Activated CD4-positive, alpha-beta memory T cell treated with anti-CD3 and anti-CD28 coated beads for 36 hours (primary cell): ENCODE data around the gene LNP1. TPM values are rescaled to one million over a fixed set of nuclear protein-coding genes. Genes with fewer than 3 reads are reported as not detected.
A peak's percentile ranks its signal among the peaks of the same experiment; 100 is the strongest.

Experiments used
- CTCF ChIA-PET: fragments of 350-600 bp; sonication (Branson Sonifier 250); formaldehyde crosslinking; loops from one replicate; lab custom pipeline; 2021; ENCODE audit warnings: antibody characterized with exemption, inconsistent platforms; lab: Charles Lee
- POLR2A ChIA-PET: fragments of 350-600 bp; sonication (Branson Sonifier 250); formaldehyde crosslinking; loops from one replicate; lab custom pipeline; 2021; ENCODE audit warnings: antibody characterized with exemption; lab: Charles Lee
- DNase-seq: peaks from one replicate; pipeline ENCODE4 v3.0.0-alpha.2; 2020
- H3K27ac Mint-ChIP-seq: one replicate; pipeline ENCODE4 v1.8.0; 2021; ENCODE audit warnings: mixed read lengths
- H3K27me3 Mint-ChIP-seq: one replicate; pipeline ENCODE4 v1.8.0; 2021; ENCODE audit warnings: mixed read lengths
- H3K36me3 Mint-ChIP-seq: one replicate; pipeline ENCODE4 v1.8.0; 2021; ENCODE audit warnings: mixed read lengths
- H3K4me1 Mint-ChIP-seq: one replicate; pipeline ENCODE4 v1.8.0; 2021; ENCODE audit warnings: low read depth, mixed read lengths
- H3K4me3 Mint-ChIP-seq: one replicate; pipeline ENCODE4 v1.8.0; 2021; ENCODE audit warnings: mild to moderate bottlenecking, mixed read lengths
- H3K9me3 Mint-ChIP-seq: one replicate; pipeline ENCODE4 v1.8.0; 2021; ENCODE audit warnings: mixed read lengths
- intact Hi-C: fragments of 100-400 bp; cut with micrococcal nuclease; formaldehyde crosslinking; loops from one replicate; pipeline ENCODE4 v1.15.1; 2023
- total RNA-seq, 2 experiments: library from RNA; stranded (reverse); gene quantifications; one replicate each; pipeline ENCODE4 v1.2.3, GENCODE V29; 2021

The LNP1 gene
- total RNA-seq, 2 experiments from 2014 or later: 1.9 to 2.3 TPM

DNA sequence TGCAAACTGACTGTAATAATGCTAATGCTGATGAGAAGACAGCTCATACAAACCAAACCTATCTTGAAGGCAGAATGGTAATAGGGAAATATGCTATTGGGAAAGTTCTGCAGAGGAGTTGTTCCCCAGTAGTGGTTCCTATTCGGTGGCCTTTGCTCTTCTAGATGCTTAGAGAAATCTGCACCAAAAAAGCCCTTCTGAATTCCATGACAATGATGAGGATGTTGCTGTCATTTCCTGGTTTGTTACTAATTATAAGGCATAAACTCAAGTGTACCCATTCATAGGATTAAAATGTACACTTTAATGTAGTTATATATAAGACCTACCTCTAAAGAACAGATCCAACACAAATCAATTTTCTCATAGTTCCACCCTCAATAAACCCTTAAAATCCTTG lies 30.6 kb upstream of the LNP1 start:
- no peak for DNase-seq
- no peaks in the 10 kb centered on the region for H3K27me3 Mint-ChIP-seq
- ChIA-PET POLR2A (interaction anchor here (1.0 kb wide), 1 partner anchor 9 kb away, joined by 3 read pairs; no protein-coding TSS in a partner anchor), CTCF (interaction anchor here (1.4 to 1.5 kb wide), 2 partner anchors 54 to 220 kb away, joined by 3 read pairs; no protein-coding TSS in a partner anchor)
- no peaks in the 10 kb centered on the region for H3K9me3 Mint-ChIP-seq
- no peaks in the 10 kb centered on the region for H3K4me1 Mint-ChIP-seq
- H3K4me3 Mint-ChIP-seq: no peak overlapping the region
- no peak overlapping the region for H3K27ac Mint-ChIP-seq
- intact Hi-C loops: no loop called here
- peaks cover 12% of the 10 kb centered on the region for H3K36me3 Mint-ChIP-seq

GRCh38 chr3:100374521-100374920 lies 26.8 kb upstream of the LNP1 start:
- intact Hi-C loops: no loop called here
- Mint-ChIP-seq H3K36me3 (peaks cover 18% of the 10 kb centered on the region), H3K4me3 (no peak overlapping the region), H3K27me3 (no peaks in the 10 kb centered on the region), H3K27ac (no peak overlapping the region), H3K9me3 (no peaks in the 10 kb centered on the region), H3K4me1 (peaks cover 2% of the 10 kb centered on the region)
- ChIA-PET POLR2A (interaction anchor here (0.6 kb wide), 1 partner anchor 14 kb away, joined by 4 read pairs; no protein-coding TSS in a partner anchor), CTCF (interaction anchor here (0.5 kb wide), 1 partner anchor 29 kb away, joined by 3 read pairs; no protein-coding TSS in a partner anchor)
- DNase-seq: no peak

GRCh38 chr3:100376301-100376700 lies 25.0 kb upstream of the LNP1 start:
- POLR2A ChIA-PET: interaction anchor here (0.6 kb wide), 1 partner anchor 1190 kb away, joined by 3 read pairs; no protein-coding TSS in a partner anchor
- Mint-ChIP-seq H3K4me3 (no peak overlapping the region), H3K27ac (no peak overlapping the region)

DNA sequence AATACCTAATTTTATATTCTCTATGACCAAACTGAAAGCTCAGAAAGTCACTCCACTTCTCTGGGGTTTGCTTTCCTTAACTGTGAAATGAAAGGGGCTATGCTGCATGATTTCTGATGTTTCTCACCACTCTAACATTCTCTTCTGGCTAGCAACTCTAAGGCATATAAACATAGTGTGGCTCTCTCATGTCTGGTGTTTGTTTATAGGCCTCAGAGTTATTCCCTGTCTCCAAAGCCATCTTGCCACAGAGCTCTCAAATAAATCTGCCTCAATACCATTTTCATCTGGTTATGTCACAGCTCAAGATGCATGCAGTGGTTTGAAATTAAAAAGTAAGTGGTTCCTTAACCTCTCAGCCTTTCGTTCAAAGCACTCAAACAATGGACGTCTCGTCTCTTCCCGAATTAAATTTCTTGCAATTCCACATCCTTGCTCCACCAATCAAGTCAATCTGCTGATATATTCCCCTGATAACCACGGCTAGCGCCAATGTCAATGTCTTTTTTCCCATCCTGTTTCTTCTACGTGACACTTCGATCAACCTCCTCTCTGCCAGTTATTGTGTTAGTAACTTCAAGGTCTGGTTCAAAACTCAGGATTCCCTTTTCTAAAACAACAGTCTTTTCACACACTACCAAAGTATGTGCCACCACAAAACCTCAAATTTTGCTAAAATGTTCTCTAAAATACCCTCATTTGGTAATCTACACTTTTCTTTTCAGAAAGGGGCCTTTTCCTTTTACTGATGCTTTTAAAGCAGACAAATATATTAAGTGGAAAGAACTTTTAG lies 16.4 kb upstream of the LNP1 start:
- Mint-ChIP-seq H3K9me3 (peaks cover 12% of the 10 kb centered on the region), H3K36me3 (peaks cover 35% of the 10 kb centered on the region), H3K4me1 (peaks cover 7% of the 10 kb centered on the region), H3K27ac (no peak overlapping the region), H3K27me3 (no peaks in the 10 kb centered on the region), H3K4me3 (no peak overlapping the region)
- DNase-seq: no peak
- POLR2A ChIA-PET: interaction anchor here (0.8 to 1.0 kb wide), 2 partner anchors 8 to 16 kb away, joined by 3 read pairs; partner anchors contain the start of gene TOMM70
- CTCF ChIA-PET: no interaction called here
- intact Hi-C loops: no loop called here

More at GRCh38 chr3:100376301-100376700, 25.0 kb upstream of the LNP1 start:
- Mint-ChIP-seq H3K4me1 (peaks cover 2% of the 10 kb centered on the region), H3K36me3 (peaks cover 22% of the 10 kb centered on the region), H3K27me3 (no peaks in the 10 kb centered on the region), H3K9me3 (no peaks in the 10 kb centered on the region)
- DNase-seq: no peak
- intact Hi-C loops: no loop called here
- CTCF ChIA-PET: no interaction called here

DNA sequence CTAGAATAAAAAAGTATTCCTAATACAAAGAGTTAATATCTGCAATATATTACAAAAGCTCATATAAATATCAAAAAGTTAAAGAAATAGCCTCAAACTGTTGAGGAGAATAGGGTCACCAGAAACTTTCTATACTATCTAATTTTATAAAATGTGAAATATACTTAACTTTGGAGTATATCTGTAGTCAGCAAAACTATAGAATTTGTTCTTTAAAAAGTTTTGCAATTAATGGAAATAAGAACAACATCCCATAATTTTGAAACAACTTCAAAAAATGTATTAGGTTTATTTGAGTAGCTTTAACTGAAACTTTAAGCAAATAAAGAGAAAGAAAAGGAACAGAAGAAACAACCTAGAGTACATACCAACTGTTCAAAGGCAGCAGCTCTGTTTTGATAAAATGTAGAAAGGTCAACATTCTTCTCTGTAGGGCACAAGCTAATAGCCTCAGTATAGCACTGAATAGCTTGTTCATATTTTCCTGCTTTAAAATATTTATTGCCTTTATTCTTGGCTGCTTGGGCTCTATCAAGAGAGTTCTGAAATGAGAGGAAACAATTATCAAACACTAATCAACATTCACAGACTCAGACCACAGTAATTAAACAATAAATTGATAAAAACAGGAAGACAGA lies 14.8 kb upstream of the LNP1 start:
- CTCF ChIA-PET: interaction anchor here (0.9 kb wide), 2 partner anchors 13 to 70 kb away, joined by 3 to 4 read pairs; no protein-coding TSS in a partner anchor
- no peaks in the 10 kb centered on the region for H3K27me3 Mint-ChIP-seq
- H3K9me3 Mint-ChIP-seq: peaks cover 12% of the 10 kb centered on the region
- POLR2A ChIA-PET: no interaction called here
- intact Hi-C loops: no loop called here
- H3K4me1 Mint-ChIP-seq: peaks cover 7% of the 10 kb centered on the region
- DNase-seq: no peak
- no peak overlapping the region for H3K27ac Mint-ChIP-seq
- peaks cover 27% of the 10 kb centered on the region for H3K36me3 Mint-ChIP-seq
- no peak overlapping the region for H3K4me3 Mint-ChIP-seq

DNA sequence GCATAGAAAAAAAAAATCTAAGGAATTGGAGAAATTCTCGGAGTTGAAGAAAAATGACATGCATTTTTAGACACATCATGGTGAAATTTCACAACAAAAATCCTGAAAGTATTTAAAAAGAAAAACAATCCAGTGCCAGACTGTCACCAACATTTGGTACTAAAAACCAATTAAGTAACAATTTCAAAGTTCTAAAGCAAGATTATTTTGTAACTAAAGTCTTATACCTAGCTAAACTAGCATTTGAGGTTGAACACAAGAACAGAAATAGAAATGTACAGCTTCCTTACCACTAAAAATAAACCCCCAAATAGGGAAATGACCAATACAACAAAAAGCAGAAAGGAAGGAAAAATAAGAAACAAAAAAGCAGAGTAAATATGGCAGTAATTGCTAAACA lies 12.3 kb upstream of the LNP1 start:
- Mint-ChIP-seq H3K9me3 (peaks cover 12% of the 10 kb centered on the region), H3K27me3 (no peaks in the 10 kb centered on the region), H3K27ac (no peak overlapping the region), H3K4me3 (no peak overlapping the region), H3K36me3 (peaks cover 23% of the 10 kb centered on the region), H3K4me1 (peaks cover 15% of the 10 kb centered on the region)
- ChIA-PET CTCF (no interaction called here), POLR2A (no interaction called here)
- intact Hi-C loops: no loop called here
- no peak for DNase-seq

- H3K27ac Mint-ChIP-seq: no peak overlapping the region
- POLR2A ChIA-PET: interaction anchor here (0.7 kb wide), 2 partner anchors 60 to 142 kb away, joined by 3 read pairs; no protein-coding TSS in a partner anchor
- peaks cover 52% of the 10 kb centered on the region for H3K4me1 Mint-ChIP-seq
- peaks cover 4% of the 10 kb centered on the region for H3K36me3 Mint-ChIP-seq
- no peak for DNase-seq
- CTCF ChIA-PET: no interaction called here
- no peaks in the 10 kb centered on the region for H3K9me3 Mint-ChIP-seq
- intact Hi-C loops: no loop called here
- H3K27me3 Mint-ChIP-seq: no peaks in the 10 kb centered on the region
- no peak overlapping the region for H3K4me3 Mint-ChIP-seq
Observed at GRCh38 chr3:100395679-100396431, 5.5 kb upstream of the LNP1 start.

DNA sequence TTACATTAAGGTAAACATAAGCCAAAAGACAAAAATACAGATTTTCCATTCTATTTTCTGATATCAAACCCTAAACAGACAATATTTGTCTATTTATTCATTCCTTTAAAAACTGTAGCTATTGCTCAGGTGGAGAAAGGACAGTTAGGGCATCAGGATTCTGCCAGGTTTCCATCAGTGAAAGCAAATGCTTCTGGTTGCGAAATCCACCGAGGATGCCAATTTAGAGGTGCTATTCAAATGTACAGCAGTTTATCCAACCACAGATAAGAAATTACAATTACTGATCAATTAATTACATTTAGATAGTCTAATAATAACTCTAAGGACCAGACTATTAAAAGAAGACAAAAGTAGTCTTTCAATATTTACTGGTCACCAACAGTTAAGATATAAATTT lies 4.4 kb upstream of the LNP1 start:
- no peak overlapping the region for H3K27ac Mint-ChIP-seq
- CTCF ChIA-PET: no interaction called here
- no peaks in the 10 kb centered on the region for H3K27me3 Mint-ChIP-seq
- intact Hi-C loops: no loop called here
- peaks cover 5% of the 10 kb centered on the region for H3K36me3 Mint-ChIP-seq
- H3K4me1 Mint-ChIP-seq: peaks cover 52% of the 10 kb centered on the region
- no peaks in the 10 kb centered on the region for H3K9me3 Mint-ChIP-seq
- no peak overlapping the region for H3K4me3 Mint-ChIP-seq
- no peak for DNase-seq
- POLR2A ChIA-PET: no interaction called here

DNA sequence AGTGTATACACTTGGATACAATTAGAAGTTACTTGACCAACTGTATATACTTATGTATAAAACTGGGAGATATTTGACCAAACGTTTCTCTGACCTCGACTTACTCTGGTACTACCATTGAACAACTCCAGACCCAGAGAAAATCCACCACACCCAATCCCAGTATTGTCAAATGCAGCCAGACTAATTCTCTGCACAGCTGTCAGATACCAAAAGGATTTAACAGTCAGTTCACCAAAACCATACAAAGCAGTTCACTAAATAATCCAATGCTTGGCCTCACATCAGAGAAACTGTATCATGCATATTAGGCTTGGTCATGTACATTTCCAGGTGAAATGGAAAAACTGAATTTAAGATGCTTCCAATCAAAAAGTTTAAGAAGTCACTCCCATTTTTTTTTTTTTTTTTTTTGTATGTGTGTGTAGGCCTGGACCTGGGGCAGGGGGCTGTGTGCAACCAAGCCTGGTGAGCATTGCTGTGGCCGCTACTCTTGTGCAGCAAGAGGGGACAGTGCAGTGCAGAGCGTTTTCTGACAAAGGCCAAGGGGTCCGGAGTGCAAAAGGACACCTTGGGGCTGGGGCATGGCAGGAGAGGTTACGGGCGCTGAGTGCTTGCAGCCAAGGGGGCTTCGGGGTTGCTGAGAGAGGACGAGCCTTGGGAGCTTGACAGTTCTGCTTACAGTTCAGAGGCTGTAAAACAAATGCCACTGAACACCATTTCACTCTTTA lies 1.8 kb upstream of the LNP1 start:
- Mint-ChIP-seq H3K36me3 (peaks cover 7% of the 10 kb centered on the region), H3K9me3 (no peaks in the 10 kb centered on the region), H3K4me1 (peaks cover 61% of the 10 kb centered on the region), H3K27ac (peak overlapping the region; percentile 94), H3K4me3 (peak overlapping the region; percentile 92), H3K27me3 (no peaks in the 10 kb centered on the region)
- POLR2A ChIA-PET: interaction anchor here (1.0 to 2.2 kb wide), 4 partner anchors 10 to 310 kb away, joined by 3 to 17 read pairs (median 4); partner anchors contain the start of genes TBC1D23 and TFG
- CTCF ChIA-PET: interaction anchor here (1.0 to 3.7 kb wide), 3 partner anchors 13 to 311 kb away, joined by 4 to 13 read pairs (median 5); no protein-coding TSS in a partner anchor
- DNase-seq: no peak
- intact Hi-C loops: loop anchor here (2.0 to 10.0 kb wide), 5 partner anchors 63 to 1175 kb away; partner anchors contain the start of gene PCNP

DNA sequence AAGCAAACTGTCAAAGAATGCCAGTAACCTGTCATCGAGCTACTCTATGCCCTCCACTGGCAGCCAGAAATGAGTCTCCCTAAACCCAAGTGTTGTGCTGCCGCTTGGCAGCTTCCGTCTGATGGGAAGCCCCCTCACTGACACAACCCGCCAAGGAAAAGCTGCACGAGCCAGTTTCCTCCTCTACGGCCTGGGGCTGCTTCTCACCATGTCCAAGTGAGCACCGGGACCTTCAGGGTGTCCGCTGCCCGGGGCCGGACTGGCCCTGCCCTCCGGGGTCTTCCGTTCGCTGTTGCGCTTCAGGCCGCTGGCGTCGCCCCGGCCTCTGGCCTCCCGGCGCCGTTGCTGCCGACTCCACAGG lies 940 bp upstream of the LNP1 start:
- ChIA-PET POLR2A (interaction anchor here (1.0 to 2.2 kb wide), 4 partner anchors 9 to 309 kb away, joined by 3 to 17 read pairs (median 4); partner anchors contain the start of genes TBC1D23 and TFG), CTCF (interaction anchor here (1.0 to 3.7 kb wide), 4 partner anchors 14 to 310 kb away, joined by 3 to 13 read pairs (median 4); no protein-coding TSS in a partner anchor)
- peak; percentile 75 for DNase-seq
- Mint-ChIP-seq H3K27me3 (no peaks in the 10 kb centered on the region), H3K36me3 (peaks cover 9% of the 10 kb centered on the region), H3K4me1 (peaks cover 65% of the 10 kb centered on the region), H3K4me3 (peak overlapping the region; percentile 92), H3K9me3 (no peaks in the 10 kb centered on the region), H3K27ac (peak overlapping the region; percentile 94)
- intact Hi-C loops: loop anchor here (2.0 to 10.0 kb wide), 5 partner anchors 62 to 1174 kb away; partner anchors contain the start of gene PCNP
